Esophagus muscularis mucosa (tissue), 4 donors: Measurements from ENCODE around the gene WEE2. TPM values are rescaled to one million over a fixed set of nuclear protein-coding genes. Genes with fewer than 3 reads are reported as not detected.
"Not testable (repeated sequence)": the region's sequence is repeated elsewhere in the genome, so short reads cannot be mapped to it uniquely, and the experiment has no call there.

Experiments
- DNase-seq: peaks from one replicate; pipeline ENCODE4 v3.0.0-alpha.2; 2017; ENCODE audit errors: extremely low spot score
- H3K27ac ChIP-seq, 4 donors: fragments of 200-600 bp; sonication (generic); replicated peaks in 1 of 4; 1 replicate in 3 of 4; 2 replicates in 1 of 4; pipeline ENCODE4 v1.5.1; 2016 to 2019; ENCODE audit warnings: mild to moderate bottlenecking in 1 of 4
- H3K27me3 ChIP-seq, 4 donors: fragments of 200-600 bp; sonication (generic); one replicate each; pipeline versions ENCODE4 v1.5.1 to v1.6.0; 2016 to 2019
- H3K36me3 ChIP-seq, 4 donors: fragments of 200-600 bp; sonication (generic); one replicate each; pipeline ENCODE4 v1.5.1; 2016 to 2019
- H3K4me1 ChIP-seq, 4 donors: fragments of 200-600 bp; sonication (generic); one replicate each; pipeline ENCODE4 v1.5.1; 2016 to 2019
- H3K4me3 ChIP-seq, 4 donors: fragments of 200-600 bp; sonication (generic); 1 replicate in 2 of 4; 2 replicates in 2 of 4; pipeline ENCODE4 v1.5.1; 2016 to 2019; ENCODE audit warnings: mild to moderate bottlenecking in 4 of 4, moderate library complexity in 1 of 4
- H3K9me3 ChIP-seq, 4 donors: fragments of 200-600 bp; sonication (generic); 1 replicate in 3 of 4; 2 replicates in 1 of 4; pipeline ENCODE4 v1.5.1; 2016 to 2019
- EP300 ChIP-seq: sonication (generic); formaldehyde crosslinking; IDR thresholded peaks from one replicate; pipeline ENCODE4 v1.6.1; 2017; ENCODE audit warnings: antibody characterized with exemption
- POLR2A ChIP-seq: fragments of 450-650 bp; IDR thresholded peaks from one replicate; pipeline ENCODE4 v1.6.1; 2017; ENCODE audit warnings: antibody characterized with exemption, moderate library complexity, mild to moderate bottlenecking, low read depth
- POLR2AphosphoS5 ChIP-seq, 2 donors: sonication (generic); formaldehyde crosslinking; IDR thresholded peaks; one replicate each; pipeline ENCODE4 v1.6.1; 2017; ENCODE audit warnings: antibody characterized with exemption in 2 of 2
- WGBS: methylation state at CpG from one replicate; pipeline ENCODE4 v1.1.5; 2018; 5-methylcytosine and 5-hydroxymethylcytosine counted together
- intact Hi-C: fragments of 100-400 bp; cut with DNase I; formaldehyde crosslinking; loops from one replicate; pipeline ENCODE4 v1.15.1; 2023
- small RNA-seq, 3 donors: library from RNA; depleted of rRNA; stranded (forward); fragments of <200 nt; gene quantifications; one replicate each; pipeline ENCODE3, GENCODE V24; 2016
- total RNA-seq, 4 donors: library from RNA; depleted of rRNA; stranded (reverse); fragments of >200 nt; gene quantifications; one replicate each; pipeline versions ENCODE4 v1.1.0 to v1.2.1, GENCODE V29; 2016
- TF ChIP-seq, protein P1 (sequence below), 3 experiments: fragments of 200-600 bp in 2 of 3; fragments of 450-650 bp in 1 of 3; sonication (generic) in 2 of 3; IDR thresholded peaks; one replicate each; pipeline ENCODE4 v1.5.1; 2017 to 2019; ENCODE audit warnings: antibody characterized with exemption in 3 of 3, mild to moderate bottlenecking in 2 of 3, moderate library complexity in 1 of 3

The WEE2 gene
- total RNA-seq, 4 donors from 2014 or later: not detected

DNA sequence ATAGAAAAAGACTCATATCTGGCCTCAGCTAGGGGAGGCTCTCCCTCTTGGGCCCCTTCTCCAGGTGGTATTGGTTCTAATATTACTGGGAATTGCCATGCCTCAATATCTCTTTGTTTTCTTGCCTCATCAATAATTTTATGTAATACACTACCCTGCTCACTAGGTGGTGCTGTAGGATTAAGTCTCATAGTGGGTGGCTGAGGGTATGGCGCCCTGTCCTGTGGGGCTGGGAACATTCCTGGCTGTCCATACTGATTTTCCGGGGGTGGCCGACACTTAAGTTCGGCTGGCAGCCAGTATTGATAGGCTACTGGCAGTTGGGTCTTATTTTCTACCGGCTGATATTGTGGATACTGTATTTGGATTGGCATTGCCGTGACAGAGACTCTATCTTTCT is 46.8 kb downstream of the WEE2 start:
- H3K4me3 ChIP-seq: no peak overlapping the region

GRCh38 chr7:141763797-141764196 is 55.6 kb downstream of the WEE2 start, which contains the start of gene TAS2R3:
TAS2R3 (plus strand) TSS chr7:141764097; CDS start chr7:141764159, 62 bp downstream.
- Histone ChIP-seq H3K36me3 (peaks cover 21 to 69% (median 36%) of the 10 kb centered on the region in 4 donors), H3K4me1 (no peaks in the 10 kb centered on the region), H3K27ac (no peak within 1 kb of the TSS), H3K4me3 (no peak within 1 kb of the TSS), H3K9me3 (no peaks in the 10 kb centered on the region), H3K27me3 (no peaks in the 10 kb centered on the region)
- intact Hi-C loops: no loop called here
- 96% methylated on average over 3 of the region's 3 CpGs for WGBS
- no peak for DNase-seq
- no peak for TF ChIP-seq EP300
- TF ChIP-seq, protein P1, sequence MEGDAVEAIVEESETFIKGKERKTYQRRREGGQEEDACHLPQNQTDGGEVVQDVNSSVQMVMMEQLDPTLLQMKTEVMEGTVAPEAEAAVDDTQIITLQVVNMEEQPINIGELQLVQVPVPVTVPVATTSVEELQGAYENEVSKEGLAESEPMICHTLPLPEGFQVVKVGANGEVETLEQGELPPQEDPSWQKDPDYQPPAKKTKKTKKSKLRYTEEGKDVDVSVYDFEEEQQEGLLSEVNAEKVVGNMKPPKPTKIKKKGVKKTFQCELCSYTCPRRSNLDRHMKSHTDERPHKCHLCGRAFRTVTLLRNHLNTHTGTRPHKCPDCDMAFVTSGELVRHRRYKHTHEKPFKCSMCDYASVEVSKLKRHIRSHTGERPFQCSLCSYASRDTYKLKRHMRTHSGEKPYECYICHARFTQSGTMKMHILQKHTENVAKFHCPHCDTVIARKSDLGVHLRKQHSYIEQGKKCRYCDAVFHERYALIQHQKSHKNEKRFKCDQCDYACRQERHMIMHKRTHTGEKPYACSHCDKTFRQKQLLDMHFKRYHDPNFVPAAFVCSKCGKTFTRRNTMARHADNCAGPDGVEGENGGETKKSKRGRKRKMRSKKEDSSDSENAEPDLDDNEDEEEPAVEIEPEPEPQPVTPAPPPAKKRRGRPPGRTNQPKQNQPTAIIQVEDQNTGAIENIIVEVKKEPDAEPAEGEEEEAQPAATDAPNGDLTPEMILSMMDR (IDR thresholded peaks at IDR 0.05): no peak
- no peak for TF ChIP-seq POLR2AphosphoS5 (IDR thresholded peaks at IDR 0.05)
- TF ChIP-seq POLR2A: no peak

More for the DNA sequence above, 46.8 kb downstream of the WEE2 start:
- H3K4me1 ChIP-seq: no peaks in the 10 kb centered on the region
- H3K27ac ChIP-seq: no peak overlapping the region
- intact Hi-C loops: no loop called here
- no peaks in the 10 kb centered on the region for H3K27me3 ChIP-seq
- H3K9me3 ChIP-seq: peaks cover 0 to 29% (median 16%) of the 10 kb centered on the region in 4 donors
- WGBS: 83% methylated on average over 6 of the region's 6 CpGs
- peaks cover 32 to 100% (median 67%) of the 10 kb centered on the region in 4 donors for H3K36me3 ChIP-seq
- no peak for DNase-seq
- TF ChIP-seq, protein P1 (IDR thresholded peaks at IDR 0.05): peak in 1 of 3 experiments; percentile 31
- no peak for TF ChIP-seq POLR2A

DNA sequence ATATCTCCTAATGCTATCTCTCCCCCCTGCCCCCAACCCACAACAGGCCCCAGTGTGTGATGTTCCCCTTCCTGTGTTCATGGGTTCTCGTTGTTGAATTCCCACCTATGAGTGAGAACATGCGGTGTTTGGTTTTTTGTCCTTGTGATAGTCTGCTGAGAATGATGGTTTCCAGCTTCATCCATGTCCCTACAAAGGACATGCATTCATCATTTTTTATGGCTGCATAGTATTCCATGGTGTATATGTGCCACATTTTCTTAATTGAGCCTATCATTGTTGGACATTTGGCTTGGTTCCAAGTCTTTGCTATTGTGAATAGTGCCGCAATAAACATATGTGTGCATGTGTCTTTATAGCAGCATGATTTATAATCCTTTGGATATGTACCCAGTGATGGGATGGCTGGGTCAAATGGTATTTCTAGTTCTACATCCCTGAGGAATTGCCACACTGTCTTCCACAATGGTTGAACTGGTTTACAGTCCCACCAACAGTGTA is 62.0 kb downstream of the WEE2 start:
- H3K27ac ChIP-seq, intact Hi-C loops, H3K27me3 ChIP-seq, H3K4me3 ChIP-seq, H3K4me1 ChIP-seq, DNase-seq, H3K9me3 ChIP-seq: not testable (repeated sequence)
- 96% methylated on average over 3 of the region's 3 CpGs for WGBS
- peaks cover 0 to 16% (median 5%) of the 10 kb centered on the region in 4 donors for H3K36me3 ChIP-seq

DNA sequence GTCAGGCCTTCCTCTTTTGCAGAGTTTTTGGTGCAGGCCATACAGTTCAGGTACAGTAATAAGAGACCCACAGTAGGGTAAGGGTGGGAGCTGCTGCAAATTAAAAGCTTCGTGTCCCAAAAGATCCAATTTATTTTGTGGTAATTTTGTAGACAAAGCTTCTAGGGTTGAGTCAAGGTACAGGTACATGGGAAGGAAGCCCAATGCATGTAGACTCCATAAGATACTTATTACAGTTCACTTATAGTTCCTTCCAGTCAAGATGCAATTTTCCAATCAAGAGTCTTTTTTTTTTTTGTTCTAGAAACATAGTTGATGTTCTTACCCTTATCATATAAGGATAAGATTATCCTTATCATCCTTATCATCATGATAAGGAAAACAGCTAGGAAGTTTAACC is 68.2 kb downstream of the WEE2 start, which contains the start of gene TAS2R4:
TAS2R4 (plus strand) TSS at position 301 of the 400 bp plus-strand sequence. CDS start 1,815 bp downstream, outside the sequence.
- H3K27ac ChIP-seq: no peak within 1 kb of the TSS
- H3K36me3 ChIP-seq: peaks cover 0 to 34% (median 23%) of the 10 kb centered on the region in 4 donors
- H3K4me1 ChIP-seq: no peaks in the 10 kb centered on the region
- intact Hi-C loops: no loop called here
- WGBS: 96% methylated on average over 1 of the region's 1 CpG
- TF ChIP-seq, protein P1 (IDR thresholded peaks at IDR 0.05): no peak
- no peak for TF ChIP-seq POLR2A
- TF ChIP-seq POLR2AphosphoS5 (IDR thresholded peaks at IDR 0.05): no peak
- TF ChIP-seq EP300: no peak
- no peak within 1 kb of the TSS for H3K4me3 ChIP-seq
- no peak for DNase-seq
- H3K9me3 ChIP-seq: peaks cover 0 to 6% (median 0%) of the 10 kb centered on the region in 4 donors
- H3K27me3 ChIP-seq: no peaks in the 10 kb centered on the region

Small RNA genes lying within 50 kb of the gene (small RNA-seq; reads per million reads assigned to genes)
- gene RNU1-82P: 0 reads per million in 3 donors

Other genes with a start within 250 kb of the WEE2 start
- 10 to 100 TPM; 17.9 to 23.4 (median 19.2) TPM for gene AGK, start 156.9 kb upstream of the WEE2 start, total RNA-seq
- 10 to 100 TPM; 14.9 to 25.4 (median 16.3) TPM for gene DENND11, start 6.2 kb upstream of the WEE2 start, total RNA-seq
- gene SSBP1, start 30.0 kb downstream of the WEE2 start, total RNA-seq: 100 to 1,000 TPM; 105 to 122 (median 114) TPM
- gene TAS2R3, start 55.7 kb downstream of the WEE2 start, total RNA-seq: 1 to 10 TPM in 1 of 4 donors, not detected in 3; 2.1 TPM
- gene TAS2R4, start 68.3 kb downstream of the WEE2 start, total RNA-seq: 1 to 10 TPM in 2 of 4 donors, under 1 TPM in 1, not detected in 1; 0.33 to 1.3 (median 1.2) TPM
- gene TAS2R5, start 81.9 kb downstream of the WEE2 start, total RNA-seq: 1 to 10 TPM in 2 of 4 donors, under 1 TPM in 2; 0.50 to 2.1 (median 0.89) TPM
- not detected for gene PRSS37, start 133.1 kb downstream of the WEE2 start, total RNA-seq
- under 1 TPM in 1 of 4 donors, not detected in 3; 0.33 TPM for gene OR9A4, start 208.0 kb downstream of the WEE2 start, total RNA-seq
- gene CLEC5A, start 238.6 kb downstream of the WEE2 start, total RNA-seq: under 1 TPM in 3 of 4 donors, not detected in 1; 0.32 to 0.66 (median 0.42) TPM